T-helper 1 cell treated with Interleukin-12 subunit alpha and Interleukin-12 subunit beta and Interleukin-4 antibody, amounts not matched to agents 30 μg/mL and 1 μg/mL, for 36 hours (primary cell): ENCODE measurements around the gene PFDN2.

Source experiments
- H3K27ac Mint-ChIP-seq: one replicate; pipeline ENCODE4 v1.8.0; 2021; ENCODE audit warnings: mild to moderate bottlenecking, mixed read lengths
- H3K27me3 Mint-ChIP-seq: one replicate; pipeline ENCODE4 v1.8.0; 2021; ENCODE audit warnings: low read depth, mixed read lengths
- H3K36me3 Mint-ChIP-seq: one replicate; pipeline ENCODE4 v1.8.0; 2021; ENCODE audit warnings: low read depth, mixed read lengths
- H3K4me1 Mint-ChIP-seq: one replicate; pipeline ENCODE4 v1.8.0; 2021; ENCODE audit warnings: low read depth, mixed read lengths
- H3K4me3 Mint-ChIP-seq: one replicate; pipeline ENCODE4 v1.8.0; 2021; ENCODE audit warnings: mild to moderate bottlenecking, moderate library complexity, mixed read lengths
- H3K9me3 Mint-ChIP-seq: one replicate; pipeline ENCODE4 v1.8.0; 2021; ENCODE audit warnings: mixed read lengths

PFDN2 gene

DNA sequence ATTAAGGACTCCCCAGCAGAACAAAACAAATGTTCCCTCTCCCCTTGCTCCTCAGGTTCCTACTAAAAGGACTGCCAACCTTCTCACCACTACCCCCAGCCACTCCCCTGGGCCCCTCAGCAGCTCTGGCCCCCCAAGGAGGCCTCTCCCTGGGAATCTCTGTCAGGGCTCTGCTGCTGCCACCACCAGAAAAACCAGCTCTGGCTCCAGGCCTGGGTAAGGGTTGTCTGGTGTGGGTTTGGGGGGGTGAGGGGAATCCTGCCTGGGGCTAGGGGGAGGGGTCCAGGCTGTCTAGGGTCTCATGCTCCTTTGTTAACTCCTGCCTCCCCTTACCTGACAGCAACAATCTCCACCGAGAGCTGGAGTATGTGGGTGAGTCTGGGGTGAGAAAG lies 33.2 kb downstream of the PFDN2 start:
- no peak overlapping the region for H3K27ac Mint-ChIP-seq
- H3K4me3 Mint-ChIP-seq: no peak overlapping the region
- no peaks in the 10 kb centered on the region for H3K27me3 Mint-ChIP-seq
- H3K9me3 Mint-ChIP-seq: no peaks in the 10 kb centered on the region
- no peaks in the 10 kb centered on the region for H3K36me3 Mint-ChIP-seq
- peaks cover 4% of the 10 kb centered on the region for H3K4me1 Mint-ChIP-seq

- Mint-ChIP-seq H3K27ac (no peak overlapping the region), H3K4me1 (peaks cover 4% of the 10 kb centered on the region), H3K36me3 (no peaks in the 10 kb centered on the region), H3K27me3 (no peaks in the 10 kb centered on the region), H3K4me3 (no peak overlapping the region), H3K9me3 (no peaks in the 10 kb centered on the region)
Measured at GRCh38 chr1:161083748-161084596, 33.9 kb downstream of the PFDN2 start.

- Mint-ChIP-seq H3K9me3 (no peaks in the 10 kb centered on the region), H3K4me3 (no peak overlapping the region), H3K4me1 (peaks cover 4% of the 10 kb centered on the region), H3K27ac (no peak overlapping the region), H3K36me3 (no peaks in the 10 kb centered on the region), H3K27me3 (no peaks in the 10 kb centered on the region)
Measured at GRCh38 chr1:161082996-161083747, 34.7 kb downstream of the PFDN2 start.

- Mint-ChIP-seq H3K36me3 (no peaks in the 10 kb centered on the region), H3K9me3 (no peaks in the 10 kb centered on the region), H3K4me3 (no peak overlapping the region), H3K27ac (no peak overlapping the region), H3K4me1 (peaks cover 3% of the 10 kb centered on the region), H3K27me3 (no peaks in the 10 kb centered on the region)
Measured at GRCh38 chr1:161082483-161082882, 35.4 kb downstream of the PFDN2 start.

- no peak overlapping the region for H3K27ac Mint-ChIP-seq
- no peaks in the 10 kb centered on the region for H3K36me3 Mint-ChIP-seq
- H3K4me3 Mint-ChIP-seq: no peak overlapping the region
- no peaks in the 10 kb centered on the region for H3K27me3 Mint-ChIP-seq
- no peaks in the 10 kb centered on the region for H3K9me3 Mint-ChIP-seq
- peaks cover 3% of the 10 kb centered on the region for H3K4me1 Mint-ChIP-seq
Measured at GRCh38 chr1:161081519-161081918, 36.3 kb downstream of the PFDN2 start.

GRCh38 chr1:161080441-161081405 lies 37.1 kb downstream of the PFDN2 start:
- peaks cover 4% of the 10 kb centered on the region for H3K4me1 Mint-ChIP-seq
- H3K27me3 Mint-ChIP-seq: no peaks in the 10 kb centered on the region
- H3K27ac Mint-ChIP-seq: no peak overlapping the region
- H3K4me3 Mint-ChIP-seq: no peak overlapping the region
- H3K36me3 Mint-ChIP-seq: no peaks in the 10 kb centered on the region
- no peaks in the 10 kb centered on the region for H3K9me3 Mint-ChIP-seq

GRCh38 chr1:161079436-161080110 lies 38.3 kb downstream of the PFDN2 start:
- H3K9me3 Mint-ChIP-seq: no peaks in the 10 kb centered on the region
- H3K4me1 Mint-ChIP-seq: peaks cover 4% of the 10 kb centered on the region
- H3K4me3 Mint-ChIP-seq: no peak overlapping the region
- H3K27me3 Mint-ChIP-seq: no peaks in the 10 kb centered on the region
- no peak overlapping the region for H3K27ac Mint-ChIP-seq
- H3K36me3 Mint-ChIP-seq: no peaks in the 10 kb centered on the region

DNA sequence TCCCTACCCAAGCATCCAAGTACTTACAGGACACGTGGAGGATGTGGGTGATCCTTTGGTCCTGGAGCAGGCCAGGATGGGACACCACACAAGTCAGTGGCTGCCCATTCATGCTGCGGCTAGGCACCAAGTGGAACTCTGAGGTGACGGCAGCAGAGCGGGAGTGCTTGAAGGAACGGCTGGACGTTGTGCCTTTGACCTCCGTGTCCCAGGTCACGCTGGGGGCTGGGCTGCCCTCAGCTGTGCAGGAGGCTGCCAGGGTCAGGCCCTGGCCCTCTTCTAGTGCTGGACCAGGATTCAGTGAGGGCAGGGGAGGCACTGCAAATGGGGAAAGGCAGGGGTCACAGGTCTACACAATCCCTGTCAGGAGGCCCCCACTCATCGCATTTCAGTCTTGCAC lies 40.4 kb downstream of the PFDN2 start:
- H3K4me3 Mint-ChIP-seq: no peak overlapping the region
- H3K4me1 Mint-ChIP-seq: peaks cover 12% of the 10 kb centered on the region
- H3K27me3 Mint-ChIP-seq: no peaks in the 10 kb centered on the region
- H3K36me3 Mint-ChIP-seq: no peaks in the 10 kb centered on the region
- no peaks in the 10 kb centered on the region for H3K9me3 Mint-ChIP-seq
- no peak overlapping the region for H3K27ac Mint-ChIP-seq

DNA sequence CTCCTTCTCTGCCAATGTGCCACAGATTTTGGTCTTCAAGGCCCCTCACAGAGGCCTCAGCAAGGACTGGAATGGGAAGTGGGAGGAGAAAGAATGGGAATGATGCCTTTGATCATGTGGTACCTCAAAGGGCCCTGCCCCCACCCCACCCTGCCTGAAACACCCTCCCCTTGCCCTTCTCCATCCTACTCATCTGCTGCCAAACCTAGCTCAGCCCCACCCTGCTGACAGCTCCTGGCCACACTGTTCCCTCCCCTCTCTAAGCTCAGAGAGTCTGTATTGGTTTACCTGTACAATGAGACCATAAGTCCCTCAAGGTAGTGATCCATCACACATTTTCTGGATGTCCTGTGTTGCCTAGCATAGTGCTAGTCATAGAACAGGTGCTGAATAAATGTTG lies 41.4 kb downstream of the PFDN2 start:
- Mint-ChIP-seq H3K27ac (no peak overlapping the region), H3K36me3 (no peaks in the 10 kb centered on the region)

GRCh38 chr1:161074676-161075368 lies 43.0 kb downstream of the PFDN2 start:
- Mint-ChIP-seq H3K4me1 (peaks cover 30% of the 10 kb centered on the region), H3K4me3 (no peak overlapping the region), H3K36me3 (no peaks in the 10 kb centered on the region), H3K9me3 (no peaks in the 10 kb centered on the region), H3K27ac (no peak overlapping the region), H3K27me3 (no peaks in the 10 kb centered on the region)

More for the DNA sequence above, 41.4 kb downstream of the PFDN2 start:
- H3K27me3 Mint-ChIP-seq: no peaks in the 10 kb centered on the region
- no peaks in the 10 kb centered on the region for H3K9me3 Mint-ChIP-seq
- no peak overlapping the region for H3K4me3 Mint-ChIP-seq
- peaks cover 18% of the 10 kb centered on the region for H3K4me1 Mint-ChIP-seq

DNA sequence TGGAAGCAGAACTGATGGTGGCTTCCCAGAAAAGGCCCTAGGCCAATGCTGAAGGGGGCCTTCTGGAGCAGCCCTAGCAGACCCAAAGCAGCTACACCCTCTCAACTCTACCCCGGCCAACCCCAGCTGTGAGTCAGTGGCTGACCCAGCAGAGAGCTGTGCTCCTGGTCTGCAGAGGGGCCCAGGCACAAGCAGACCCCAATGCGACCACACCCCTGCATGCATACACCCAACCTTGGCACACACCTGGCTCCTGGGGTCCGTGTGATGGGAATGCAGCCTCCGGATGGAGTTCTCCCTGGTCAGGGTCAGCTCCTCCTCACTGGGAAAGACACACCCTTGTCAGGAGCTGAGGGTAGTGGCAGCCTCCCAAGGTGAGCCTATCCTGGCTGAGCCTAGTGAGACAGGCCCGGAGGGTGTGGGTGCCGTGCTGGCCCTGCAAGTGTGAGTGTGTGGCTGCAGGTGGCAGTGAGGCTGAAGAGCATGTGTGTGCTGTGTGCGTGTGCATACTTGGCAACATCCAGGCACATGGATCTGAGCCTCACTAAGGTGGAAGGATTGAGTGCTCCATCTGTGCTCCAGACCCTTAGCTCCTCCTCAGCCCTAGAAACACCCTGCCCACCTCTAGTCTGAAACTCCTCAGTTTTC lies 44.2 kb downstream of the PFDN2 start:
- Mint-ChIP-seq H3K9me3 (no peaks in the 10 kb centered on the region), H3K4me3 (no peak overlapping the region), H3K4me1 (peaks cover 32% of the 10 kb centered on the region), H3K27me3 (no peaks in the 10 kb centered on the region), H3K27ac (no peak overlapping the region), H3K36me3 (peaks cover 6% of the 10 kb centered on the region)

GRCh38 chr1:161072751-161073449 lies 44.9 kb downstream of the PFDN2 start:
- H3K27me3 Mint-ChIP-seq: no peaks in the 10 kb centered on the region
- H3K27ac Mint-ChIP-seq: no peak overlapping the region
- H3K4me1 Mint-ChIP-seq: peaks cover 37% of the 10 kb centered on the region
- H3K36me3 Mint-ChIP-seq: peaks cover 12% of the 10 kb centered on the region
- H3K4me3 Mint-ChIP-seq: no peak overlapping the region
- no peaks in the 10 kb centered on the region for H3K9me3 Mint-ChIP-seq
